Measurements from ENCODE around the gene RPN1.

GRCh38 chr3:128679338-128679737 lies 28.7 kb upstream of the RPN1 start:
- TF ChIP-seq SRF (IDR thresholded peaks at IDR 0.05; ENCODE audit: low read depth in 2 of 2, low read length in 2 of 2) (no peak), SP1 (IDR thresholded peaks at IDR 0.05; ENCODE audit: low read depth, low read length) (no peak), ZZZ3 (IDR thresholded peaks at IDR 0.05; ENCODE audit: control insufficient read depth, insufficient read length, low read depth) (no peak), PRDM15 (CRISPR knock-in tag; IDR thresholded peaks at IDR 0.05) (no peak), CTCF (IDR thresholded peaks at IDR 0.05 in 2 of 3, conservative IDR thresholded peaks at IDR 0.05 in 1 of 3; ENCODE audit: control insufficient read depth in 2 of 3, extremely low read depth in 1 of 3, insufficient read depth in 1 of 3, low read depth in 3 of 3, low read length in 3 of 3) (no peak), MAX (IDR thresholded peaks at IDR 0.05; ENCODE audit: low read depth, low read length) (no peak), JUND (IDR thresholded peaks at IDR 0.05; ENCODE audit: low read depth, low read length) (no peak), ZBTB33 (IDR thresholded peaks at IDR 0.05) (no peak), POLR2AphosphoS5 (IDR thresholded peaks at IDR 0.05; ENCODE audit: low read length) (no peak), ZSCAN29 (IDR thresholded peaks at IDR 0.05) (no peak), ATF2 (IDR thresholded peaks at IDR 0.05; ENCODE audit: low read length) (no peak), ZBTB11 (CRISPR knock-in tag; IDR thresholded peaks at IDR 0.05) (no peak), USF1 (IDR thresholded peaks at IDR 0.05; ENCODE audit: borderline replicate concordance, extremely low read length, insufficient read depth, low read depth, low read length) (no peak), ZNF274 (IDR thresholded peaks at IDR 0.05; ENCODE audit: insufficient read depth, insufficient read length) (no peak)

Data from GM12878 (cell line).